GM12865 (cell line): ENCODE data around the gene HEMK1.

Experiments used
- DNase-seq: peaks from one replicate; pipeline ENCODE4 v3.0.0; 2010; ENCODE audit warnings: low read depth
- H3K4me3 ChIP-seq: 2 replicates; pipeline ENCODE4 v1.5.1; 2011; ENCODE audit warnings: mild to moderate bottlenecking, low read depth, low read length, control low read depth
- TF ChIP-seq, protein P1 (sequence below): IDR thresholded peaks from 2 replicates; pipeline ENCODE4 v1.5.1; 2011; ENCODE audit warnings: low read length, control low read depth, low read depth, inconsistent platforms; ENCODE audit not compliant: insufficient read depth; ENCODE audit errors: missing control alignments

Gene HEMK1

DNA sequence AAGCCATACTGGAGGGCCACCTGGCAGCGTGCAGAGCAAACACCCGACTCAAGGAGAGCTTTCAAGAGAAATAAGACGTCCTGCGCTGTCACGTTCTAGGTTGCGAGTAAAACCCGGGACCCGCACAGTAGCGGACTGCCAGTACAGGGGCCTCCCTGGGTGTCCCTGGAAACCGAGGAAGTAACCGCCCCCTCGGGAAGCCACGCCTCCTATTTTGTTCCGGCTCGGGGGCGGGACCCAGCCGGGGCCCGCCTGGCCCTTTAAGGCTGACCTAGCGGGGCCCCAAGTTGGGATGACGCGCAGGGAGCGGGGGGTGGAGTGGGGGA, 47.4 kb downstream of the HEMK1 start:
- peak; percentile 93 for DNase-seq
- H3K4me3 ChIP-seq, result peak overlapping the region; percentile 79
- TF ChIP-seq, protein P1, sequence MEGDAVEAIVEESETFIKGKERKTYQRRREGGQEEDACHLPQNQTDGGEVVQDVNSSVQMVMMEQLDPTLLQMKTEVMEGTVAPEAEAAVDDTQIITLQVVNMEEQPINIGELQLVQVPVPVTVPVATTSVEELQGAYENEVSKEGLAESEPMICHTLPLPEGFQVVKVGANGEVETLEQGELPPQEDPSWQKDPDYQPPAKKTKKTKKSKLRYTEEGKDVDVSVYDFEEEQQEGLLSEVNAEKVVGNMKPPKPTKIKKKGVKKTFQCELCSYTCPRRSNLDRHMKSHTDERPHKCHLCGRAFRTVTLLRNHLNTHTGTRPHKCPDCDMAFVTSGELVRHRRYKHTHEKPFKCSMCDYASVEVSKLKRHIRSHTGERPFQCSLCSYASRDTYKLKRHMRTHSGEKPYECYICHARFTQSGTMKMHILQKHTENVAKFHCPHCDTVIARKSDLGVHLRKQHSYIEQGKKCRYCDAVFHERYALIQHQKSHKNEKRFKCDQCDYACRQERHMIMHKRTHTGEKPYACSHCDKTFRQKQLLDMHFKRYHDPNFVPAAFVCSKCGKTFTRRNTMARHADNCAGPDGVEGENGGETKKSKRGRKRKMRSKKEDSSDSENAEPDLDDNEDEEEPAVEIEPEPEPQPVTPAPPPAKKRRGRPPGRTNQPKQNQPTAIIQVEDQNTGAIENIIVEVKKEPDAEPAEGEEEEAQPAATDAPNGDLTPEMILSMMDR, result no peak

DNA sequence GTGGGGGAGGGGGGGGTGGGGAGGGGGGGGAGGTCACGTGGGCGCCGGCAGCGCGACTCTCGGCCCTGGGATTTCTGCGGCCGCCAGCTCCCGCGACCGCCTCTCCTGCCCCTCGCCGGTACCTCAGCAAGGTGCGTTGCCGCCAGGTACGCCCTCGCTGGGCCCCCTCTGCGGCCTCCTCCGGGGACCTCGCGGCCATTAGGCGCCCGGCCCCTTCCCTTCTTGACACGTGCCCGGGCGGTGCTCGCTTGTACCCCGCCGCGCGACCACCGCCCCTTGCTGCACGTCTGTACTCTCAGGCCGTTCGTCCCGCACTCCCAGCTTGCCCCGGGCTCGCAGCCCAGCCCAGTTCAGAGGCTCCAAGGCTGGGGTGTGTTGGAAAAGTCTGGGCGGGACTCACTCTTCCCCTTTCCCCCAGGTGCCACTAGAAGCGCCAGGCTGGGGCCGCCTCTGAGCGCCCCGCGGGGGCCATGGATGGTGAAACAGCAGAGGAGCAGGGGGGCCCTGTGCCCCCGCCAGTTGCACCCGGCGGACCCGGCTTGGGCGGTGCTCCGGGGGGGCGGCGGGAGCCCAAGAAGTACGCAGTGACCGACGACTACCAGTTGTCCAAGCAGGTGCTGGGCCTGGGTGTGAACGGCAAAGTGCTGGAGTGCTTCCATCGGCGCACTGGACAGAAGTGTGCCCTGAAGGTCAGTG, 47.9 kb downstream of the HEMK1 start, which contains the start of gene MAPKAPK3:
Gene MAPKAPK3, plus strand, starts transcription at position 56 of the 696 bp plus-strand sequence. Its CDS starts 415 bp downstream, at position 471.
- TF ChIP-seq, protein P1, result no peak
- H3K4me3 ChIP-seq, result peak within 1 kb of the TSS; percentile 79
- DNase-seq, result peak; percentile 28

DNA sequence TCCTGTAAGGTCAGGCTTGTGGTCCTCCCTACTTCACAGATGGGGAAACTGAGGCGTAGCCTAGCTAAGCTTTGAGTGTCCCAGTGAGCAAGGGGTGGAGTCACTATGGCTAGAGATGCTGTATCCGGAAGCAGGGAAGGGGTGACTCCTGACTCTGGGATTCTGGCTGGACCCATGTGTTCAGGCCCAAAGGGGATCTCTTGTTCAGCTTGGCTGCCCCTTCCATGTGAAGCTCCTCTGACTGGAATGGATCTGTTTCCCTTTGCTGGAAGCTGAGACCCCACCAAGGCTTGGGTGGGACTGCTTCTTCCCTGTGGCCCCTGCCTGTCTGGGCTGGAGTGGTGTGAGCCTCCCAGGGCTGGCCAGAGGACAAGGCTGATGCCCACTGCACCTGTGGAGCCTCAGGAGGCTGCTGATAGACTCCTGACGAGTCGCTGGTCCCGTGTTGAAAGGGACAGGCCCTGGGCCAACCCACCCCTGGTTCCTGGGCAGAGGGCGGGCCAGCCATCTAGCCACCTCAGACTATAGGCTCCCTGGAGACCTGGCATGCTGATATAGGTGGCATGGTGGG, 48.7 kb downstream of the HEMK1 start:
- DNase-seq, result no peak
- TF ChIP-seq, protein P1, result no peak
- H3K4me3 ChIP-seq, result peak overlapping the region; percentile 79

DNA sequence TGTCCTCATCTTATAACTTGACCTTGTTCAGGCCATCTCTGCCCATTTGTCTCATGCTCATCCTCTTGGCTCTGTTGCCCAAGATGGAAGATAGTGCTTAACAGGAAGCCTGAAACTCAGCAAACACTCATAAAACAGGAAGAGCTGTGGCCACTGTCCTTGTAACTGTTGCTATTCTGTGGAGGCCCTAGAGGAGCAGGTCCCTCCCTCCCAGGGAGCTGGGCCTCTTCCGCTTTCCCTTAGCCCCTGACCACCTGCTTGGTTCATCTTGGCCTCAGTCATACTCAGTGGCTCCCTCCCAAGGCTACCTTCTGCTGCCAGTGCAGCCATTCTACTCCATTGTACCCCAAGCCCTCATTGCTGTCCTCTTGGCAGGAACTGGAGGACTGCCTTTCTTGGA, 51.1 kb downstream of the HEMK1 start:
- TF ChIP-seq, protein P1, result no peak
- no peak for DNase-seq
- no peak overlapping the region for H3K4me3 ChIP-seq

DNA sequence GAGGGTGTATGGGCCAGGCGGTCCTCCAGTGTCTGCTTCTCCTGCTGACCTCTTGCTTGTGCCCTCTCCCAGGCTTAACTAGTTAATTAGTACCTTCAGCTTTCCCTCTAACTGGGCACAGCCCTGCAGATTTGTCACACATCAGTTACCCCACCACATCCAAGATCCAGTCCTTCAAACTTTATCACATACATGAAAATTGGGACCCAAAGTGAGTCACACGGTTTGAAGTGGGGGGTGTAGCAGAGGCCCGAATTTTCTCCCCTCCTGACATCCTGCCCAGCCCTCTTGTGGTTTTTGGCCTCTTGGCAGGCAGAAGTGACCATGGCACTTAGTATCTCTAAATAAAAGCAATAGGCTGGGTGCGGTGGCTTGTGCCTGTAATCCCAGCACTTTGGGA, 51.5 kb downstream of the HEMK1 start:
- no peak for DNase-seq
- TF ChIP-seq, protein P1, result no peak
- no peak overlapping the region for H3K4me3 ChIP-seq

DNA sequence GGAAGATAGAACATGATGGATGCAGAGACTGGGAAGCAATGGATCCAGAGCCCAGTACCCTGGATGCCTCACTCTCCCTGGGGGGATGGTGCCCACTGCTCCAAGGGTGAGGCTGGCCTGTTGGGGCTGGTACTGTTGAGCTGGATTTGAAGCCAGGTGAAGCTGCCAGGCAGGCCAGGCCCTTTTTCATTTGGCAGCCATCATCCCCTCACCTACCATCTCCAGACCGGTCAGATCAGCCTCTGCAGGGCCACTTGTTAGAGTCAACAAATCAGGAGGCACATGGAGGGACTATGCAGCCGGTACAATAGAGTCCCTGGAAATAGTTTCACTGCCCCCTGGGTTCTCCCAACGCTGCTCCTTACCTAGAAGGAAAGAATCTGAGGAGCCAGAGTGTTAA, 53.6 kb downstream of the HEMK1 start:
- TF ChIP-seq, protein P1, result no peak
- no peak overlapping the region for H3K4me3 ChIP-seq
- DNase-seq, result no peak
